A549 treated with ZK216348 at 1 μM for 4 hours (cell line): ENCODE data around the gene SLC19A3. TPM values are rescaled to one million over a fixed set of nuclear protein-coding genes. Genes with fewer than 3 reads are reported as not detected.

ENCODE experiments used
- total RNA-seq: library from RNA; stranded (reverse); fragments of 200-300 nt; extraction: Qiagen RNA extraction; gene quantifications from 5 replicates; pipeline ENCODE4 v1.2.3, GENCODE V29; 2022; ENCODE audit warnings: low read depth

The SLC19A3 gene
- 2.4 to 3.0 TPM (median 2.9 TPM) in 5 replicates for total RNA-seq

GRCh38 chr2:227717687-227718567 is at the start of gene SLC19A3:
SLC19A3 (minus strand) TSS chr2:227718028; CDS start chr2:227702318, 15,710 bp downstream.

GRCh38 chr2:227745594-227745993 is 27.8 kb upstream of the SLC19A3 start, which contains the start of gene SCYGR8:
SCYGR8 (plus strand) TSS chr2:227745894; CDS start chr2:227745894, 0 bp downstream.

GRCh38 chr2:227728035-227728434 is 10.2 kb upstream of the SLC19A3 start, which contains the start of gene SCYGR7:
SCYGR7 (plus strand) TSS chr2:227728335; CDS start chr2:227728335, 0 bp downstream.

GRCh38 chr2:227724394-227725039 is 6.7 kb upstream of the SLC19A3 start, which contains the start of gene SCYGR6:
SCYGR6 (minus strand) TSS chr2:227724757; CDS start chr2:227724757, 0 bp downstream.

GRCh38 chr2:227666631-227667170 is 51.1 kb downstream of the SLC19A3 start, which contains the start of gene SCYGR5:
SCYGR5 (plus strand) TSS chr2:227666804; CDS start chr2:227666804, 0 bp downstream.

Other genes with a start within 250 kb of the SLC19A3 start
- 101 to 140 TPM (median 120 TPM) in 5 replicates for gene AGFG1, start 245.9 kb downstream of the SLC19A3 start, total RNA-seq
- not detected in 5 replicates for gene SCYGR2, start 119.1 kb downstream of the SLC19A3 start, total RNA-seq
- gene SCYGR3, start 103.2 kb downstream of the SLC19A3 start, total RNA-seq: not detected in 5 replicates
- gene SCYGR4, start 100.5 kb downstream of the SLC19A3 start, total RNA-seq: not detected in 5 replicates
- not detected in 5 replicates for gene SCYGR5, start 51.2 kb downstream of the SLC19A3 start, total RNA-seq
- not detected in 5 replicates for gene SCYGR6, start 6.7 kb upstream of the SLC19A3 start, total RNA-seq
- not detected in 5 replicates for gene SCYGR7, start 10.3 kb upstream of the SLC19A3 start, total RNA-seq
- gene SCYGR8, start 27.9 kb upstream of the SLC19A3 start, total RNA-seq: not detected in 5 replicates
- gene CCL20, start 95.8 kb upstream of the SLC19A3 start, total RNA-seq: 3.4 to 9.4 TPM (median 4.8 TPM) in 5 replicates
- gene DAW1, start 153.6 kb upstream of the SLC19A3 start, total RNA-seq: 2.1 to 4.0 TPM (median 2.6 TPM) in 5 replicates